K562 (cell line): ENCODE data around the gene ANKRD65. TPM values are rescaled to one million over a fixed set of nuclear protein-coding genes. Genes with fewer than 3 reads are reported as not detected.

Experiments used
- CHCHD3 ChIP-seq: fragments of 250-450 bp; sonication (Bioruptor Pico); IDR thresholded peaks from 2 replicates; pipeline ENCODE4 v2.1.2; 2022; ENCODE audit warnings: mild to moderate bottlenecking
- GTF3C2 ChIP-seq: IDR thresholded peaks from 3 replicates; pipeline ENCODE4 v1.6.1; 2011; ENCODE audit warnings: borderline replicate concordance, mild to moderate bottlenecking, moderate library complexity; ENCODE audit not compliant: insufficient read length; ENCODE audit errors: extremely low read depth
- HNRNPUL1 ChIP-seq: fragments of 200-400 bp; formaldehyde crosslinking; IDR thresholded peaks from 2 replicates; pipeline ENCODE4 v1.6.1; 2017; ENCODE audit warnings: low read length
- LCOR ChIP-seq: sonication (generic); formaldehyde crosslinking; IDR thresholded peaks from 2 replicates; pipeline ENCODE4 v1.8.0; 2022; ENCODE audit warnings: mild to moderate bottlenecking, missing genetic modification reagents
- MTA3 ChIP-seq: fragments of 450-650 bp; formaldehyde crosslinking; IDR thresholded peaks from 2 replicates; pipeline ENCODE4 v1.6.1; 2017; ENCODE audit warnings: mild to moderate bottlenecking, borderline replicate concordance
- POLR2G ChIP-seq: fragments of 200-400 bp; formaldehyde crosslinking; IDR thresholded peaks from 2 replicates; pipeline ENCODE4 v1.6.1; 2017; ENCODE audit warnings: low read depth, mild to moderate bottlenecking, antibody characterized with exemption, low read length, moderate library complexity
- SFPQ ChIP-seq: fragments of 200-400 bp; formaldehyde crosslinking; IDR thresholded peaks from 2 replicates; pipeline ENCODE4 v1.6.1; 2017; ENCODE audit warnings: mild to moderate bottlenecking, low read depth, low read length, moderate library complexity
- ZNF280B ChIP-seq: fragments of 250-450 bp; sonication (Bioruptor Pico); IDR thresholded peaks from 2 replicates; pipeline ENCODE4 v1.5.1; 2021; ENCODE audit warnings: mild to moderate bottlenecking
- ZNF318 ChIP-seq, 2 experiments: fragments of 450-650 bp; IDR thresholded peaks; 2 replicates each; pipeline ENCODE4 v1.6.1; 2016; ENCODE audit warnings: mild to moderate bottlenecking in 2 of 2, borderline replicate concordance in 1 of 2, low read depth in 1 of 2, moderate library complexity in 1 of 2
- polyA plus RNA-seq, 8 experiments: library from polyadenylated mRNA; depleted of rRNA in 4 of 8; stranded (reverse) in 5 of 8; unstranded in 3 of 8; fragments of >200 nt; fragmentation: Nextera tagmentation in 2 of 8; fragmentation: Illumina TruSeq in 1 of 8; extraction: Ambion mirVana in 2 of 8; extraction: Trizol in 1 of 8; gene quantifications; 2 replicates each; pipeline versions ENCODE4 v1.2.1 to v1.2.3, GENCODE V29; 2011 to 2014; ENCODE audit warnings: inconsistent platforms in 1 of 8, missing spikeins in 1 of 8
- total RNA-seq, 7 experiments: library from RNA; depleted of rRNA in 6 of 7; stranded (reverse); fragments of >200 nt in 6 of 7; fragmentation: Illumina TruSeq in 2 of 7; extraction: Trizol in 2 of 7; gene quantifications; 2 replicates each; pipeline versions ENCODE4 v1.2.1 to v1.2.3, GENCODE V29; 2011 to 2021; ENCODE audit warnings: low replicate concordance in 1 of 7

Gene ANKRD65
- total and polyA plus RNA-seq, 9 of the 15 experiments (the other 6 are each of a cell fraction or from before 2014, with no cell fraction given), result not detected

- TF ChIP-seq MTA3 (peak; percentile 84; the same call in 1 of the 2 replicates), SFPQ (no peak), ZNF318 (IDR thresholded peaks at IDR 0.05; ENCODE audit: borderline replicate concordance in 1 of 2, low read depth in 1 of 2) (no peak), HNRNPUL1 (no peak), GTF3C2 (no peak), LCOR (CRISPR knock-in tag) (no peak), POLR2G (peak; percentile 74), CHCHD3 (no peak), ZNF280B (CRISPR knock-in tag) (no peak)
These were observed 14.2 kb upstream of the ANKRD65 start, which contains the start of gene VWA1 (continued) for GRCh38 chr1:1435106-1435903.
